GM12875 (cell line): Measurements from ENCODE around the gene SBSN.

Experiments used
- H3K4me3 ChIP-seq: one replicate; pipeline ENCODE4 v1.5.1; 2011; ENCODE audit warnings: low read depth, low read length, control low read depth
- TF ChIP-seq, protein P1 (sequence below): IDR thresholded peaks from 2 replicates; pipeline ENCODE4 v1.5.1; 2011; ENCODE audit warnings: low read depth, mild to moderate bottlenecking, control low read depth, inconsistent platforms, low read length, moderate library complexity, borderline replicate concordance; ENCODE audit not compliant: insufficient read depth

The SBSN gene

GRCh38 chr19:35518313-35518712, 9.8 kb downstream of the SBSN start:
- TF ChIP-seq, protein P1, sequence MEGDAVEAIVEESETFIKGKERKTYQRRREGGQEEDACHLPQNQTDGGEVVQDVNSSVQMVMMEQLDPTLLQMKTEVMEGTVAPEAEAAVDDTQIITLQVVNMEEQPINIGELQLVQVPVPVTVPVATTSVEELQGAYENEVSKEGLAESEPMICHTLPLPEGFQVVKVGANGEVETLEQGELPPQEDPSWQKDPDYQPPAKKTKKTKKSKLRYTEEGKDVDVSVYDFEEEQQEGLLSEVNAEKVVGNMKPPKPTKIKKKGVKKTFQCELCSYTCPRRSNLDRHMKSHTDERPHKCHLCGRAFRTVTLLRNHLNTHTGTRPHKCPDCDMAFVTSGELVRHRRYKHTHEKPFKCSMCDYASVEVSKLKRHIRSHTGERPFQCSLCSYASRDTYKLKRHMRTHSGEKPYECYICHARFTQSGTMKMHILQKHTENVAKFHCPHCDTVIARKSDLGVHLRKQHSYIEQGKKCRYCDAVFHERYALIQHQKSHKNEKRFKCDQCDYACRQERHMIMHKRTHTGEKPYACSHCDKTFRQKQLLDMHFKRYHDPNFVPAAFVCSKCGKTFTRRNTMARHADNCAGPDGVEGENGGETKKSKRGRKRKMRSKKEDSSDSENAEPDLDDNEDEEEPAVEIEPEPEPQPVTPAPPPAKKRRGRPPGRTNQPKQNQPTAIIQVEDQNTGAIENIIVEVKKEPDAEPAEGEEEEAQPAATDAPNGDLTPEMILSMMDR = no peak
- H3K4me3 ChIP-seq = no peak overlapping the region

- H3K4me3 ChIP-seq = no peak overlapping the region
- TF ChIP-seq, protein P1 = no peak
Observed at GRCh38 chr19:35517342-35517741, 10.8 kb downstream of the SBSN start.

DNA sequence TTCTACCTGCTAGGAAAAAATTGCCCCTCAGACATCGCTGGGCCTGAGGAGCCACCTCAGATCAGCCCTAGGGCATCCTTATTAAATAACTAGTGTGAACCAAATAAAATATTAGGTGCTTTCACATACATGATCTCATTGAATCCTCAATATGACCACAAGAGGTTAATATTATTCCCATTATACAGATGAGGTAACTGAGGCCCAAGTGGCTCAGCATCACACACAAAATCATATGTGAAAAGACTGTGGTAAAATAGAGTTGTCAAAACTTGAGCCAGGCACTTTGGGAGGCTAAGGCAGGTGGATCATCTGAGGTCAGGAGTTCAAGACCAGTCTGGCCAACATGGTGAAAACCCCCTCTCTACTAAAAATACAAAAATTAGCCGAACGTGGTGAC, 11.8 kb downstream of the SBSN start:
- TF ChIP-seq, protein P1 = no peak
- no peak overlapping the region for H3K4me3 ChIP-seq

- no peak overlapping the region for H3K4me3 ChIP-seq
- TF ChIP-seq, protein P1 = no peak
Observed at GRCh38 chr19:35514282-35514809, 13.8 kb downstream of the SBSN start.

DNA sequence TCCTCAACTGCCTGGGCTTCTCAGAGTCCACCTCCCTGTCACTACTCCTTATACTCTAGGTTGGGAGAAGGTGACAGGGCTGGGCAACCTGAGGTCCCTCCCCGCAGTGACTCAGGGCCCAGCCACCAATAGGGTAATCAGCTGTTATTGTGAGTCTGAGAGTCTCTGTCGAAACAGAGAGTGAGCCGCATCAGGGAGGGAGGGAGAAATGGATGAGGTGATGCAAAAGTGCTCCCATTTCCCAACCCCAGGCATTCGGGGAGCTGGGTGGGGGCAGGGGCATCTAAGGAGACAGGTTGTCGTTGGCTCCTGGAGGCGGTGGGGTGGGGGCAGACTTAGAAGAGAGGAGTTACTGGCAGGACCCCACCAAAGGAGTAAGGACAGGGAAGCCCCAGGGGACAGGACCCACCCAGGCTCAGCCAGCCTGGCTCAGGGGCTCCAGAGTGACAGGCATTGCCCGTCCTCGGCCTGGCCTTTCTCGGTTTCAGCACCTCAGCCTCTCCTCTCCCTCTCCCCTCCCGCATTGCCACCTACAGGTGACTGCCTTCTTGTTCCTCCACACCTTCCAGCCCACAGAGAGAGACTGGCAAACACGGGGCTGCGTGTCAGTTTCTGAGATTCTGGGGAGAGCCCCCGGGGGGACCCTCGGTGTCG, 14.4 kb downstream of the SBSN start, which contains the start of gene DMKN:
DMKN (minus strand) TSS at position 22 of the 654 bp plus-strand sequence. CDS start 174 bp downstream, outside the sequence.
- TF ChIP-seq, protein P1 = no peak
- no peak within 1 kb of the TSS for H3K4me3 ChIP-seq

DNA sequence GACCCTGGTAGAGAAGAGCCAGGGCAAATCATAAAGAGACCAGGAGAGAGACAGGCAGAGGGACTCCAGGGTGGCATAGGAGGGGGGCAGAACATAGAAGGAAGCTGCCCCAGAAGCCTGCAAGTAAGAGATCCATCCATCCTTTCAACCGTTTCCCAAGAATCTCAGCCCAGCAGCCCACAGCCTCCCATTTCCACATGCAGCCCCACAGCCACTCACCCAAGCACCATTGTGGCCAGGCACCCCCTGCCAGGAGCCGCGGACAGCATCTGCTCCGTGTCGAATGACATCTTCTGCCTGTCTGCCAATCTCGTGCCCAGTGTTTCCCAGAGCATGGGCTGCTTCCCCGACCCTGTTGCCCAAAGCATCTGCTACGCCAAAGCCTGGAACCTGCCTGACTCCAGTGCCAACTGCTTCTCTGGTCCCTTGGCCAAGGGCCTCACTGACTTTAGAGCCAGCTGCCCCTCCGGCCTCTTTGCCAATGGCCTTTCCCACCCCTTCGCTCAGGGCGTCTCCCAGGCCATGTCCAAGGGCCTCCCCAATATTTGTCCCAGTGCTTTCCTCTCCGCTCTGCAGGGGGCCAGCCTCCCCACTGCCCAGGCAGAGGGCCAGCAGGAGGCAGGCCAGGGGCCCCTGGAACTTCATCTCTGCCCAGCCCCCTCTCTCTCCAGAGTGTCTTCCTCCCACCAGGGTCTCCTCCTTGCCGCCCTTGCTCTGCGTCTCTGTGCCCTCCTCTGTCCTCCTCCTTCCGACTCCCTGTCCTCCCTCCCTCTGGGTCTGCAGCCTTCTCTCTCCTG, 15.1 kb downstream of the SBSN start:
- no peak overlapping the region for H3K4me3 ChIP-seq
- TF ChIP-seq, protein P1 = no peak
